Measurements from ENCODE around the gene MRPS25. TPM values are rescaled to one million over a fixed set of nuclear protein-coding genes. Genes with fewer than 3 reads are reported as not detected.

Gene MRPS25
- total and polyA plus RNA-seq, 2 donors from 2014 or later = 57.2 to 89.2 TPM

GRCh38 chr3:15049584-15049983 is 15.5 kb downstream of the MRPS25 start:
- DNase-seq (no peak), FAIRE-seq (no peak)
- Histone ChIP-seq H3K36me3 (ENCODE audit: control insufficient read depth in 2 of 3, insufficient read depth in 3 of 3, low read length in 3 of 3) (peaks cover 4 to 51% (median 19%) of the 10 kb centered on the region in 3 donors), H3K27ac (ENCODE audit: low read depth in 2 of 2, low read length in 2 of 2) (no peak overlapping the region), H3K4me3 (ENCODE audit: low read length in 3 of 3) (no peak overlapping the region), H3K4me1 (ENCODE audit: control insufficient read depth in 2 of 3, insufficient read depth in 2 of 3, low read depth in 1 of 3, low read length in 3 of 3) (no peaks in the 10 kb centered on the region), H3K9me3 (ENCODE audit: control insufficient read depth in 2 of 3, insufficient read depth in 1 of 3, low read length in 3 of 3) (no peaks in the 10 kb centered on the region), H3K9ac (ENCODE audit: low read length in 3 of 3) (no peak overlapping the region), H3K27me3 (ENCODE audit: control insufficient read depth, insufficient read depth, low read length) (no peaks in the 10 kb centered on the region)
- TF ChIP-seq CTCF (IDR thresholded peaks at IDR 0.05; ENCODE audit: borderline replicate concordance, extremely low read depth, insufficient read depth) = no peak
- intact Hi-C loops (cut with DNase I) = no loop called here

GRCh38 chr3:15045667-15046066 is 19.4 kb downstream of the MRPS25 start:
- no peaks in the 10 kb centered on the region for H3K9me3 ChIP-seq (ENCODE audit: control insufficient read depth in 2 of 3, insufficient read depth in 1 of 3, low read length in 3 of 3)
- no peak overlapping the region for H3K4me3 ChIP-seq (ENCODE audit: low read length in 3 of 3)
- intact Hi-C loops (cut with DNase I) = no loop called here
- TF ChIP-seq CTCF (IDR thresholded peaks at IDR 0.05; ENCODE audit: borderline replicate concordance, extremely low read depth, insufficient read depth) = no peak
- no peak overlapping the region for H3K9ac ChIP-seq (ENCODE audit: low read length in 3 of 3)
- DNase-seq = no peak
- no peak overlapping the region for H3K27ac ChIP-seq (ENCODE audit: low read depth in 2 of 2, low read length in 2 of 2)
- FAIRE-seq = no peak
- H3K36me3 ChIP-seq (ENCODE audit: control insufficient read depth in 2 of 3, insufficient read depth in 3 of 3, low read length in 3 of 3) = peaks cover 6 to 76% (median 26%) of the 10 kb centered on the region in 3 donors
- H3K27me3 ChIP-seq (ENCODE audit: control insufficient read depth, insufficient read depth, low read length) = no peaks in the 10 kb centered on the region
- no peaks in the 10 kb centered on the region for H3K4me1 ChIP-seq (ENCODE audit: control insufficient read depth in 2 of 3, insufficient read depth in 2 of 3, low read depth in 1 of 3, low read length in 3 of 3)

DNA sequence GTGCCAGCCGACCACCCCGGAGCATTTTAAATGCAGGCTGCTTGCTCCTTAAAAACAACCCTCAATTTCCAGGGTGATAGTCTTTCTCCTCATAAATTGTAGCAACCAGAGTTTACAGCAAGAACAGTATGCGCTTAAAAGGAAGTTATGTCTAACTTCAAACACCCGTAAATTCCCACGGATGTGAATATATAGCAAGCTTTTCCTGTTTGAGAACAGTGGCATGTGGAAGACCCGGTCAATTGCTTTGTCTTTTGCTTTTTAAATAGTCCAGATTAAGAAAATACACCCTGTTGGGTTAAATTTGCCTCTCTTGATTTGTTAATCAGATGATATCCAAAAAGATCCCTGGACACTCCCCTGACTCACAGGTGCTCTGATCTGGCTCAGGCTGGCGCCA is 20.8 kb downstream of the MRPS25 start:
- H3K9ac ChIP-seq (ENCODE audit: low read length in 3 of 3) = no peak overlapping the region
- no peak for FAIRE-seq
- H3K27ac ChIP-seq (ENCODE audit: low read depth in 2 of 2, low read length in 2 of 2) = no peak overlapping the region

More for the DNA sequence above, 20.8 kb downstream of the MRPS25 start:
- no peak overlapping the region for H3K4me3 ChIP-seq (ENCODE audit: low read length in 3 of 3)
- H3K9me3 ChIP-seq (ENCODE audit: control insufficient read depth in 2 of 3, insufficient read depth in 1 of 3, low read length in 3 of 3) = no peaks in the 10 kb centered on the region
- no peaks in the 10 kb centered on the region for H3K4me1 ChIP-seq (ENCODE audit: control insufficient read depth in 2 of 3, insufficient read depth in 2 of 3, low read depth in 1 of 3, low read length in 3 of 3)
- no peaks in the 10 kb centered on the region for H3K27me3 ChIP-seq (ENCODE audit: control insufficient read depth, insufficient read depth, low read length)
- intact Hi-C loops (cut with DNase I) = no loop called here
- DNase-seq = no peak
- TF ChIP-seq CTCF (IDR thresholded peaks at IDR 0.05; ENCODE audit: borderline replicate concordance, extremely low read depth, insufficient read depth) = no peak
- H3K36me3 ChIP-seq (ENCODE audit: control insufficient read depth in 2 of 3, insufficient read depth in 3 of 3, low read length in 3 of 3) = peaks cover 6 to 68% (median 20%) of the 10 kb centered on the region in 3 donors

Measured in kidney (tissue), 14 donors.